NCI-H1092 treated with DMSO at 0.1 percent for 48 hours (cell line): Measurements from ENCODE around the gene EZR.
A peak's percentile ranks its signal among the peaks of the same experiment; 100 is the strongest.

Experiments
- DNase-seq: peaks from one replicate; lab custom pipeline; 2025; lab: John Stamatoyannopoulos, UW

The EZR gene

GRCh38 chr6:158775832-158776231 lies 43.3 kb downstream of the EZR start:
- DNase-seq = no peak

- DNase-seq = no peak
Measured at GRCh38 chr6:158774717-158775449, 44.3 kb downstream of the EZR start.

- DNase-seq = no peak
Measured at GRCh38 chr6:158773581-158774449, 45.4 kb downstream of the EZR start.

GRCh38 chr6:158772851-158773371 lies 46.3 kb downstream of the EZR start:
- DNase-seq = no peak

- no peak for DNase-seq
Measured at GRCh38 chr6:158772172-158772571, 47.0 kb downstream of the EZR start.

GRCh38 chr6:158771399-158772152 lies 47.6 kb downstream of the EZR start:
- DNase-seq = no peak

- peak; percentile 62 for DNase-seq
Measured at GRCh38 chr6:158770533-158771330, 48.4 kb downstream of the EZR start.

- peak; percentile 94 for DNase-seq
Measured at GRCh38 chr6:158769771-158770432, 49.3 kb downstream of the EZR start.

GRCh38 chr6:158769234-158769770 lies 49.9 kb downstream of the EZR start:
- peak; percentile 98 for DNase-seq

GRCh38 chr6:158768436-158768835 lies 50.7 kb downstream of the EZR start:
- DNase-seq = no peak

- no peak for DNase-seq
Measured at GRCh38 chr6:158767709-158768108, 51.5 kb downstream of the EZR start.

GRCh38 chr6:158766621-158767455 lies 52.3 kb downstream of the EZR start:
- DNase-seq = no peak

GRCh38 chr6:158765499-158766068 lies 53.6 kb downstream of the EZR start:
- DNase-seq = no peak

GRCh38 chr6:158764926-158765325 lies 54.2 kb downstream of the EZR start:
- no peak for DNase-seq

- DNase-seq = no peak
Measured at GRCh38 chr6:158764183-158764849, 54.9 kb downstream of the EZR start.

- no peak for DNase-seq
Measured at GRCh38 chr6:158763434-158764182, 55.6 kb downstream of the EZR start.

- no peak for DNase-seq
Measured at GRCh38 chr6:158762787-158763433, 56.3 kb downstream of the EZR start.
